GM19023 (cell line): Measurements from ENCODE around the gene MARK3.

Experiments used
- ATAC-seq: cut with Tn5 transposase; IDR thresholded peaks from one replicate; pipeline ENCODE4 v1.9.1; 2021; ENCODE audit warnings: mild to moderate bottlenecking, moderate library complexity; ENCODE audit not compliant: unreplicated experiment

The MARK3 gene

DNA sequence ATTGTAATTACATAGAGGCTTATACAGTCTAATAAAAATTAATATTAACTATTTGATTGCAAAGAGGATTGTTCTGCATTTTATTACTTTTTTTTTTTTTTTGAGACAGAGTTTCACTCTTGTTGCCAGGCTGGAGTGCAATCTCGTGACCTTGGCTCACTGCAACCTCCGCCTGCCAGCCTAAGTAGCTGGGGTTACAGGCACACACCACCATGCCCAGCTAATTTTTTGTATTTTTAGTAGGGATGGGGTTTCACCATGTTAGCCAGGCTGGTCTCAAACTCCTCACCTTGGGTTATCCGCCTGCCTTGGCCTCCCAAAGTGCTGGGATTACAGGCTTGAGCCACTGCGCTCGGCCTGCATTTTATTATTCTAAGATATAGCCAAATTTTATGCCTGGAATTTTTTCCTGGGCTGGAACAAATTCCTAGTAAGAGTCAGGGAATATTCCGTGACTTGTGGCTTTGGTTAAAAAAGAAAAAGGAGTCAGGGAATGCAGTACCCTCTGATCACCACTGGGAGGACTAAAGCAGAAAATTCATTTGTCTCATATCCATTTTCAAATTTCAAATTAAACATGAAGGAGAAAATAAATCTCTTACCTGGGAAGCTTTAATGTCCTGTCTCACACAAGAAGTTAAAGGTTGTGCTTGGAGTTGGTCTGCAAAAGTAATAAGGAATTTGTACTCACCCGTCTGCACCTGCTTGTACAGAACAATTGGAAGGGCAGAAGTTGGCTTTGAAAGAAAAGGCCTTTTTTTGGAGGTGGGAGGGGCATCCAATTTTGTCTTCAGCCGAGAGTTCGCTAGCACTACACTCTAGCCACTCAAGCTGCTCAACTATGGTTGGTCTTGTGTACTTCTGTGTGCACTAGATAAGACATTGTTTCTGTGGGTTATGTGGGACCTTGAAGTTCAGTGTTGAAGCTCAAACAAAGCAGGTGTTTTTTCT, 8.7 kb downstream of the MARK3 start:
- ATAC-seq: no peak

- no peak for ATAC-seq
Observed at GRCh38 chr14:103395244-103395643, 10.0 kb downstream of the MARK3 start.

- no peak for ATAC-seq
Observed at GRCh38 chr14:103396463-103396862, 11.2 kb downstream of the MARK3 start.

DNA sequence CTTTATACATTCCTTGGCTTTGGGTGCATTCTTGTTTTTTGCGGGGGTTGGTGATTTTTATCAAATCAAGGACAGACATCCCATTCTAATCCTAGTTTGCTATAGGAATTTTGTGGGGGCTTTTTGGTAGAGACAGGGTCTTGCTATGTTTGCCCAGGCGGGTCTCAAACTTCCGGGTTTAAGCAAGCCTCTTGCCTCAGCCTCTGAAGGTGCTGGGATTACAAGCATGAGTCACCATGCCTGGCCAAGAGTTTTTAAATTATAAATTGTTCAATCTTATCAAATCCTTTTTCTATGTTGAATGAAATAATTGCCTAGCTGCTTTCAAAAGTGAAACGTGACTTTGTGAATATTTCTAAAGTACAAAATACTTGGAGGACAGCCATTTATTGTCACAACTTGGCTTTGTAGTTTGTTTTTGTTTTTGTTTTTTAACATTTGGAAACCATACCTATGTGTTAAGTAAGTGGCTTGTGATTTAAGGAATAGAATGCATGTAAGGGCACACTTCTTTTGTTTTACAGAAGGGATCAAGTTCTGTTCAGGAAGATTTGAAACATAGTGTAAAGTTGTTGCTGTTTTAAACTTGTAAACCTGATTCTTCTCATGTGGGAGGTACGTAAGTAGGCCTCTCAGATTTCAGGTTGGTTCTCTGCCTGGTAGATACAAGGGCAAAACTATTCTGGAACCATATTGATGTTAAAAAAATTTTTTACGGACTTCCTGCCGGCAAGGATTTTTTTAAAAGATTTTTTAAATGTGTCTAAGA, 13.4 kb downstream of the MARK3 start:
- ATAC-seq: no peak

GRCh38 chr14:103400537-103400936, 15.3 kb downstream of the MARK3 start:
- no peak for ATAC-seq

DNA sequence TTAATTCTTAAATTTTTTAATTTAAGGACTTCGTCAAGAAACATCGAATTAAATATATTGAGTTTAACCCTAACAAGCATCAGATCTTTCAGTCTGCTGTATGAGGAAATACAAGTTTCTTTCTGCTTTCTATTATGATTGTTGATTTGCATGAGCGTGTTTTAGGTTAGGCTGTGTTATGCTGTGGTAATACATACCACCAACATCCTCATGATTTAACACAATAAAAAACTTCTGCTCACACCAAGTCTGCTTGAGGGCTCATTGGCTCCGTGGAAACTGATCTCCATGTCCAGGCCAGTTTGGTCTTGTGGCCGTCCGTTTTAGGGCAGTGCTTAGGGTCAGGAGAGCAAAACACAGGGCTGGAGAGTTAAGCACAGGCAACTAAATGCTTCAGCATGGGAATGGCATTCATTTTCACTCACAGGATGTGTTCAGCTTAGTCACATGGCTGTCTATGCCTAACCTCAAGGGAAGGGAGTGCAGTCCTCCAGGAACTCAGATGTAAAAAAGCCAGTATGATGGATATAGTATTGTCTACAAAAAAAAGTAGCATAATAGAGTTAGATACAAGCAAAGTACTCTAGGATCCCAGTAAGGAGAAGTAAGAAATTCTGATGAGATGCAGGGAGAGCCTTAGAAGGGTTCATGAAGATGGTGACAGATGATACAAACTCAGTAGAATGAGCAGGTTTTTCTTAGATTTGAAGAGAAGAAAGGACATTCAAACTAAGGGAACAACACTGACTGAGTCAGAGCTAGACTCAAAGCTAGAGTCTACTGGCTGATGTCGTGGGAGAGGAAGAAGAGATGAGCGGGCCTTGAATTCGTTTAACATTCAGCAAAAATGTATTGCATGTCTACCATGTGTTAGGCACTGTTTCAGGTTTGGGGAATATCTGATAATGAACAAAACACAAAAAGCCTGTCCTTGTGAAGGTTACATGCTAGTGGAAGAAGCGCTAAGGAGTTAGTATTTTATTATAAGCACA, 16.3 kb downstream of the MARK3 start:
- no peak for ATAC-seq

DNA sequence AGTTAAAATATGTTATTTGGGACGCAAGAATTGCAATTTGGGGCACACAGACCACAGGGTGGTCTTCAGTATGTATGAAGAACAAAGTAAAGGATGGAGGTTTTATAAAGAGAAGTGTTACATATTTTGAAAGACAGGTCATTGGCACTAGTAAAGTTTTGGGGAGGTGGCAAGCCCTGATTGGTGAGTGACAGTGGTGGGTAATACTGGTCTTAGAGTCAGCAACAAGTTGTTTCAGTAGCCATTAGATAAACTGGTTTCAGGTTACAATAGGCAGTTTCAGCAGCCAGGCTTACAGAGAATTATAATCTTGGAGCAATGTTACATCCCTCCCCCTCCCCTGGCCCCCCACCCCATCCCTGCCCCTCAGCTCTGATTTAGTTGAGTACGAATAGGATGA, 17.5 kb downstream of the MARK3 start:
- ATAC-seq: no peak

DNA sequence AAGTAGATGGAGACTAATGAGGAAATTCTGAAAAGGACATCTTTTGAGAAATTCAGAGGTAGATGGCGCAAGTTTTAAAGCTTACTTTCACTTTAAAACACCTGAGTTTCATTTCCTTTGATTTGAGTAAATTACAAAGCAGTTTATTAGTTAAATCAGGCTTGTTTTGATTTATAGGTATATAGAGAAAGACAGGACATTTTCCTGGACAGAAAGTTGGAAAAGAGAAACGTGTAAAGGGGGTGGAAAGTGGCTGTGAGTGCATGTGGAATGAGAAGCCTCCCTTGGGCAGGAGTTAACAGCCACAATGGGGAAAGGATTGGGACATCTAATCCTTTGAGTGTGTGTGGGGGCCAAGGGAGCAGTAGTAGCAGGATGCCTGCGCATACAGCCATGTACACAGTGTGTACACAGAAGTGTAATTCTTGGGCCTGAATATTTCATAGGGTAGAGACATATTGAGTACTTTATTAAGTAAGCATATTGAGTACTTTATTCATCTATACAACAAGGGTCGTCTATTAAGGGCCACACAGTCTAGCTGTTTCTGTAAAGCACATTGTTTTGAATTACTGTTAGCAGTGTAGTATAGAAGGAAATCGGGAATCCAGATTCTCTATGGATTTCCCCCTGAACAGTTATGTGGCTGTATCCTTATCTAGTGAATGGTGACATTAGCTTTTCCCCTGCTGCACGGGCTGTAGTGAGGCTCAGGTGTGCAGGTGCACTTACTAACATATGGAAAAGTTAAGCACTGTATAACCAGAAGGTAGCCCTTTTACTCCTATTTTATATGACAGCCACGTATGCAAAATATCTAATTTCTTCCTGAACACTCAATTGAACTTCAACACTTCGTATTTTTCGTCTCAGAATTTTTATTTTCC, 19.1 kb downstream of the MARK3 start:
- ATAC-seq: no peak

DNA sequence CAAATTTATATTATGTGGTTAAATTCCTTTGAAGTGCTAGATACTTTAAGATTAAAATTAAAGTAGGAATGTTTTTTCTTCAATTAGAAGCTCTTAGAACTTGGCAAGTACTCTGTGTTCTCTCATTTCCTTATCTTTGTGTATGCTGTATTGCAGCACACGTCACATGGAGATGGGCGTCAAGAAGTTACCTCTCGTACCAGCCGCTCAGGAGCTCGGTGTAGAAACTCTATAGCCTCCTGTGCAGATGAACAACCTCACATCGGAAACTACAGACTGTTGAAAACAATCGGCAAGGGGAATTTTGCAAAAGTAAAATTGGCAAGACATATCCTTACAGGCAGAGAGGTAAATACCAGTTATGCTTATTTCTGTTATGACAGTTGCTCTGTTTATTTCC, 19.7 kb downstream of the MARK3 start:
- no peak for ATAC-seq

DNA sequence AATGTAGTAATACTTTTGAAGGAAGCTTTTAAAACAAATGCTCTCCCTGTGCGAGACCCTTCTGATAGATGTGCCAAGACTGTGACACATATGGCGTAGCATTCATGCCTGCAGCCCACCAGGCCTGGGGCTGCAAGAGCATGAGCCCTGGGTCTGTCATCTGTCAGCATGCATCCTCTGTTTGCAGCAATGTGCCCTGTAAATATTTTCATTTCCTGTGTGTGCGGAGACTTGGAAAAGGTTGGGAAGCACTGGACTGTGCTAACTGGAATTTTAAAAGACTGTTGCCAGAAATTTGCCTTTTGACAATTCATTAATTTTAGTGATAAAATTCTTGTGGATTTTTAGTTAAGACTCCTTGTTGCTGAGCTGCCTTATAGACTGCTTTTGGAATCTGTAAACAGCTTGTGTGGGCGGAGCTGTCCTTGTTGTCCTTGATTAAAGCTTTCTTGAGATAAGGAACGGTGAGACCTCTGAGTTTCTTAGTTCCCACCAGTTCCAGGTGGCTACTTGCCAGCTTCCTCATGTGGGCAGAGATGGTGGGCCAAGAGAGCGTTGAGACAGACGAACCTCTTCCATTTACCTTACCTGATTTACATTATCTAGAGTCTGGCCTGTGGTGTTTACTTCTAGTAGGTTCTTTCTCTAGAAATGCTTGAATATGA, 23.4 kb downstream of the MARK3 start:
- no peak for ATAC-seq

DNA sequence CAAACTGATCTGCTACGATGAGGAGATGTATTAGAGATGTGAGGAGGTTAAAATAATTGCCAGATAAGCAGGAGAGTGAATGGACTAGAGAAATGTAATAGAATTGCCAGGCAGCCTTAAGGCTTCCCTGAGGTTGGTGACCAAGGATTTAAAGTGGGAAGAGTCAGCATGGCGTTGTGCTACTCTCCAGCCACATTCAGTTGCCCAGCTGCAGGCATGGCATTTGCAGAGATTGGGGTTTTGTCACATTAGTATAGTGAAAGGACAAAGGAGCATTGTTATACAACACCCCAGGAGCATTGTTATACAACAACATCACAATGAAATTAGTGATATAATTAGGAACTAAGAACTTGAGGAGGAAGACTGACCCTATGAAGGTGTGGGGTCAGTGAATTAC, 31.7 kb downstream of the MARK3 start:
- ATAC-seq: no peak

- no peak for ATAC-seq
Observed at GRCh38 chr14:103418481-103418818, 33.2 kb downstream of the MARK3 start.

- no peak for ATAC-seq
Observed at GRCh38 chr14:103421556-103421955, 36.3 kb downstream of the MARK3 start.

DNA sequence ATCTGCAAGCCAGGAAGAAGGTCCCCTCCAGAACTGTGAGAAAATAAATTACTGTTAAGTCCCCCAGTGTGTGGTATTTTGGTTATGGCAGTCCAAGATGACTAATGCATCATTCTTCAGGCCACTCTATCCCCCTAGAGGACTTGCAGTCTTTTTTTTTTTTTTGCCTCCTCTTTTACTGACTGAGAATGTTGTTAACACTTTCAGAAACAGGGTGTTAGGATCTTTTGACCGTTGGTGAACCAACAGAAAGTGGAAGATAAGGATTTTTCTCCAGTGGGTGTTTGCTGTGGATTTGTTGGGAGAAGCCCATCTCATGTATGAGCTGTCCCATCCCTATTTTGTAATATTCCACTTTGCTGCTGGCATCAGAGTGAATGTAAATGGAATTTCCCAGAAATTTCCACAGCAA, 37.8 kb downstream of the MARK3 start:
- no peak for ATAC-seq

GRCh38 chr14:103427485-103428443, 42.5 kb downstream of the MARK3 start:
- no peak for ATAC-seq

- no peak for ATAC-seq
Observed at GRCh38 chr14:103428723-103429556, 43.7 kb downstream of the MARK3 start.

DNA sequence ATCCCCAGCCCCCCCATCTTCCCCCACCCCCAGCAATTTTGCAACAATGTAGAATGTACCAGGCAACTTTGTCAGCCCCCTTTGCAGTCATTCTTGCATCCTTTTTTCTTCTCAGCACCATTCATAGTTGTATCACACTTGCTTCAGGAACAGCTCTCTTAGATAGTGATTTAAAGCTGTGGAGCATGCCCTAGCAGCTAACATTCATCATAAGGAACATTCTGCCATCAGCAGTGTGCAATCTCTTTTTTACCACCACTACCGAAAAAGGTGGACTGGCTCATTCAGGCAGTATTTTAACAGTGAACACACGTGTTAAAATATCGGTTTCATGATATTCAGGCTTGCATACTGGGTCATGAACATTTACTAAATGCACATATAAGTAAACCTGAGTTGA, 45.1 kb downstream of the MARK3 start:
- ATAC-seq: no peak
